GM19023 (cell line): ENCODE measurements around the gene NIT1.
"Not testable (repeated sequence)": the region's sequence is repeated elsewhere in the genome, so short reads cannot be mapped to it uniquely, and the experiment has no call there.

Source experiments
- ATAC-seq: cut with Tn5 transposase; IDR thresholded peaks from one replicate; pipeline ENCODE4 v1.9.1; 2021; ENCODE audit warnings: mild to moderate bottlenecking, moderate library complexity; ENCODE audit not compliant: unreplicated experiment

The NIT1 gene

DNA sequence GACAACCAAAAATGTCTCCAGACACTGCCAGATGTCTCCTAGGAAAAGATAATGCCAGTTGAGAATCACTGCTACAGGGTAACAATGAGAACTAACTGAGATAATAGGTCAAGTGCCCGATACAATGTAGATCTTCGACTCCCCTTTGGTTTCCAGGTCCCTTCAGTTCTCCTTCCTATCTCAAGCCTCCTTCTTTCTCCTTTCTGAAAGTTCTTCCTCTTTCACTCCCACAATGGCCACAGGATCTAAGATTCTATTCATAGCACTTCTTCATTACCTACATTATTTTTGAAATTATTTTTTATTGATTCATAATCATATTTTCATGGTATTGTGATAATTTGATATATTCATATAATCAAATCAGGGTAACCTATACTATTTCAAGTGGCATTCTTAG is 6.4 kb upstream of the NIT1 start:
- no peak for ATAC-seq

DNA sequence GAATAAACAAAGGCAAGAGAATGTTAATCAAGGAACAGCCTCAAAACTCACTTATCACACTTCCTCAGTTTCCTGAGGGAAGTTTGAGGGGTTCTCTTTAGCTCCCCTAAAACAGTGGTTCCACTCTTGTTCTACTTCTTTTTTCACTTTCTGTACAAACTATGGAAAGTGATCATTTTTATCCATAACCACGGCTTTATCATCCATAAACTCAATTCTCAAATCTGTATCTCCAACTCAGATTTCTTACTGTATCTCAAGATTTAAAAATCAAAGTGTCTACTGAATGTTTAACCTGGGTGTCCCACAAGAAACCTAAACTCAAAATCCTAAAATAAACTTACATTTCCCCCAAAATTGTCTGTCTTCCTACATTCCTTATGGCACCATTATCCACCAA is 4.0 kb upstream of the NIT1 start:
- ATAC-seq: no peak

DNA sequence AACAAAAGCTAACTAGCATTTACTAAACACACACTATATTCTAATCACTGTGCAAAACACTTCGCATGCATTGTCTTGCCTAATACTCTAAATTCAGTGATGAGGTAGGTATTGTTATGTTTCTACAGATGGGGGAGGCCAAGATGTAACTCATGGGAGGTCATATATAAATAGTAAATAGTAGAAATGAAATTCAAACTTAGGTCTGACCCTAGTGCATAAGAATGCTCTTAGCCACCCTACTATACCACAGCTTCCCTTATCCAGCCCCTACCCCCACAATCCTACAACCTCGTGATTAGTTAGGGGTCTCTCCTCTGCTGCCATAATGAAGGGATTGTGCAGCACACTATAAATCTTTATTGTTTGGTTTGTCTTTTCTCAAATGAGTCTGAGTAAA is 3.3 kb upstream of the NIT1 start:
- ATAC-seq: no peak

DNA sequence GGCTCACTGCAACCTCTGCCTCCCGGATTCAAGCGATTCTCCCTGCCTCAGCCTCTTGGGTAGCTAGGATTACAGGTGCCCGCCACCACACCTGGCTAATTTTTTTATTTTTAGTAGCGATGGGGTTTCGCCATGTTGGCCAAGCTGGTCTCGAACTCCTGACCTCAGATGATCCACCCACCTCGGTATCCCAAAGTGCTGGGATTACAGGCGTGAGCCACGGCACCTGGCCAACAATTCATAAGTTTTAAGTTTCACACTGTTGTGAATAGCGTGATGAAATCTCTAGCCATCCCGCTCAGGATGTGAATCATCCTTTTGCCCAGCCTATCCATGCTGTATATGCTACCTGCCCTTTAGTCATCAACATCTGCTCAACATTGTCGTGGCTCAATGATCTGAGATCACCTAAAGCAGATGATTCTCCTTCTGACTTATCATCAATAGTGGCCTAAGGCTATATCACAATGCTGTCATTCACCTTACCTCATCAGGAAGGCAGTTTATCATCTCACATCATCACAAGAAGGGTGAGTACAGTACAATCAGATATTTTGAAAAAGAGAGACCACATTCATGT is 2.7 kb upstream of the NIT1 start:
- ATAC-seq: no peak

DNA sequence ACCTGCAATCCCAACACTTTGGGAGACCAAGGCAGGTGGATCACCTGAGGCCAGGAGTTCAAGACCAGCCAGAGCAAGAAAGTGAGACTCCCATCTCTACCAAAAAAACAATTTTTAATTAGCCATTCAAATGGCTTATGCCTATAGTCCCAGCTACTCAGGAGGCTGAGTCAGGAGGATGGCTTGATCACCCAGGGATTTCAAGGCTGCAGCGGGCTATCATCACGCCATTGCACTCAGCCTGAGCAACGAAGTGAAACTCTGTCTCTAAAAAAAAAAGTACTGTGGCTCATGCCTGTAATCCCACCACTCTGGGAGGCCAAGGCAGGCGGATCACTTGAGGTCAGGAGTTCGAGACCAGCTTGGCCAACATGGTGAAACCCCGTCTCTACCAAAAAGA is 1.9 kb upstream of the NIT1 start:
- ATAC-seq: not testable (repeated sequence)

DNA sequence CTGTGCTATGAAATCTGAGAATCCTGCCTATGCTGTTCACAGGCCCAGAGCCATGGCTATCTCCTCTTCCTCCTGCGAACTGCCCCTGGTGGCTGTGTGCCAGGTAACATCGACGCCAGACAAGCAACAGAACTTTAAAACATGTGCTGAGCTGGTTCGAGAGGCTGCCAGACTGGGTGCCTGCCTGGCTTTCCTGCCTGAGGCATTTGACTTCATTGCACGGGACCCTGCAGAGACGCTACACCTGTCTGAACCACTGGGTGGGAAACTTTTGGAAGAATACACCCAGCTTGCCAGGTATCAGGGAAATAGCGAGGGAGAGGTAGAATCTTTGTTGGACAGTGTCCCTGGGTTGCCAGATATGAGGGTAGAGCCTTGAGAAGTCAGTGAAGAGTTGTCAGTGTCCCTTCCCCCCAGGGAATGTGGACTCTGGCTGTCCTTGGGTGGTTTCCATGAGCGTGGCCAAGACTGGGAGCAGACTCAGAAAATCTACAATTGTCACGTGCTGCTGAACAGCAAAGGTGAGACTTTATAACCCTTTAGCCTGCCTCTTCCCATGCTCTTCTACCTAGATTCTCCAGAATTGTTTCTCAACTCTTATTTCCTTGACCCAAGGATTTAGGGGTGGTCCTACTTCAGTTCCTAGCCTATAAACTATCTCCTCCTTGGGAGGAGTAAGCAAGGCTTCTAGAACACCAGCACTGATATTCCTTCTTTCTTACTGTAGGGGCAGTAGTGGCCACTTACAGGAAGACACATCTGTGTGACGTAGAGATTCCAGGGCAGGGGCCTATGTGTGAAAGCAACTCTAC is 1.4 kb downstream of the NIT1 start:
- no peak for ATAC-seq

DNA sequence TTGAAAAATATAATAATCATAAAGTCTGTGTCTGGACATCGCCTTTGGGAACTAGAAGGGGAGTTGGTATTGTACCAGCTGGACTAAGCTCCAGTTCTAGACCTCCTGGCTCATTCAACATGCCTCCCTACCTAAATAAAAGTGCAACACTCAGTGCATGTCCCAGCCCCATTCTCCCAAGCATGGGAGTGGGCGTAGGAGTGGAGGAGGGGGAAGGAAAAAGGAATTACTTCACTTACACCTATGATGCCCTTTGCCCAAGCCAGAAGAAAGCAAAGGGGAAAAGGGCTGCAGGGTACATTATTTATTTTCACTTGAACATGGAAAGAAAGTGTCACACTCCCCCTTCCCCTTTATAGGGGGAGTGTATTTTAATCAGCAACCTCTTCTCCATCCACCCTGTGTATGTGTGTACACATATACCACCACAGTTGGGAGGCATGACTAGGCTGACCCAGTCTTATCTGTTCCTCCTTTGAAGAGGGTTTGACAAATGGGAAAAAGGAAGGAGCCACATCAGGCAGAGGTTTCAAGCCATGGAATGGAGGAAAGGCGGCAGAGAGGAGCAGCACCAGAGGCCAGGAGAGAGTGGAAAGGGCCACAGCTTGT is 3.2 kb downstream of the NIT1 start:
- ATAC-seq: no peak

DNA sequence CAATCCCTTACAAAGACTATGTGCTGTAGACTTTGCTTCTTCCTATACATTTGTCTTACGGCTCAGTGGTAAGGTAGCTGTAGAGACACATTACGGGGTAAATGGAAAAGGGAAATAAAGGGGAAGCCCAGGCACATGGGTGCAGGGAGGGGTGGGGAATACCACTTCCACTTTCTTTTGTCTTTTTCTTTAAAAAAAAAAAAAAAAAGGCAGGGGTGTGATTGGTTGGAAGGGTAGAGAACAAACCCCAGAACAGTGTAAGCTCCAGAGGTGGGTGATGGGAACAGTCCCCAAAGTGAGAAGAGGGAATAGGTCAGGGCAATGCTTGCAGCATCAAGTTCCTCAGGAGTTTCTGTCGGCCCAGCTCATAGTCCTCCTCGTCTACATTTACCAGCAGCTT is 3.9 kb downstream of the NIT1 start:
- no peak for ATAC-seq

DNA sequence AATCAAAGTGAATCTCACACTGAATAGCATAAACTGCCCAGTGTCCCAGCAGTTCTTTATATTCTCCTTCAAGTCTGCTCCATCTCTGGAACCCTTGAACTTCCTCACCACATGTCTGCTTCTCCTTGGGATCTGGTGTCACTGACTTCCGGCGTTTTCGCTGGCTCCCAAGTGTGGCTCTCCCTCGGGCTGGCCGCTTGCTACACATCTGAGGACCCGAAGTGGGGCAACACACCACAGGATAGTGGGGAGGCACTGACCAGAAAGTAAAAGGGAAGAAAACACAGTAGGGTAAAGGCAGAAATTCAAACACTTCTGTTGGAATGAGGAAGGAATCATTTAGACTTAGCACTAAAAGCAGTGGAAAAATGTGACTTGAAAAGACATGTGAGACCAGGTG is 5.1 kb downstream of the NIT1 start:
- ATAC-seq: no peak

DNA sequence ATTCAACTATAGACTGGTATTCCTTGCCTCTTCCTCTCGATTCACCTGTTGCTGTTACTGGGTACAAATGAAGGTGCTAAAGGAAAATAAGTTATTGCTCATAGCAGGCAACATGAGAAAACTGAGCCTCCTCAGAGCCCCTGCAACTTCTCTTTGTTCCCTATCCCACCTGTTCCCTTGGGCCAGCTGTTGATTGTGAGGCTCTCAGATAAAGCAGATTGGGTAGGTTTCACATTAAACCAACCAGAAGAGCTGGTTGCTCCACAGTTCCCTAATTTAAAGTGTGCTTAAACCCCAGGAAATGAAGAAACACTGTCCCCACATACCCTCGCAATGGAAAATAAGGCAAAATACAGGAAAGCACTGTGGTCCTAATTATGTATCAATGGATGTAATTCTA is 9.7 kb downstream of the NIT1 start:
- ATAC-seq: no peak

DNA sequence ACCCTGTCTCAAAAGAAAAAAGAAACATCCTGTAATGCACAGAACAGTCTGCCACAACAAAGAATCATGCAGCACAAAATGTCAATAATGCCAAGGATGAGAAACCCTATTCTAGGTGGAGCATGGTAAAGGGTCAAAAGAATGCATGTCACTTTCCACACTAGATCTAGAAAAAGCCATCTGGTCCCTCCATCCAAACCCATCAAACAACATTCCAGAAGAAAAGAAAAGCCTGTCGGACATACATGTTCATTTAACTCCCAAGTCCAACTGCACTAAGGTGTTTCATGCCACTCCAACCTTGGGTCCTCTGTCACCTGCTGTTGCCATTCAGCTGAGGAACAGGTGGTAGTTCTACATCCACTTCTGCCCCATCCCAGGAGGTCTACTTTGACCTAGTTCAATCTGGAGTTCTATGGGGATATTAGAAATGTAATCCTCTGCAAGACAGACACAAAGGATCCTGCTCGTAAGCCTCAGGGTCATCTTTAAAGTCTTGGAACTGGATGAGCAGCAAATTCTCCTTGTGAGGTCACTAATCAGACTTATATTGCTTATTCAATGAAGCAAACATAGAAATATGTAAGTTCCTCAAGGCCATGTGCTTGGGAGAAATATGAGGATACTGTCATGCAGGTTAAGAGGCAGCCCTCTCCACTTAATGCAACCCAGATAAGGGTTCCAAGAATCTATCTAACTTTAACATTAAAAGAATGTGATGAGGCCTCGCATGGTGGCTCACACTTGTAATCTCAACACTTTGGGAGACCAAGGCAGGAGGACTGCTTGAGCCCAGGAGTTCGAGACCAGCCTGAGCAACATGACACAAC is 10.9 kb downstream of the NIT1 start:
- no peak for ATAC-seq

DNA sequence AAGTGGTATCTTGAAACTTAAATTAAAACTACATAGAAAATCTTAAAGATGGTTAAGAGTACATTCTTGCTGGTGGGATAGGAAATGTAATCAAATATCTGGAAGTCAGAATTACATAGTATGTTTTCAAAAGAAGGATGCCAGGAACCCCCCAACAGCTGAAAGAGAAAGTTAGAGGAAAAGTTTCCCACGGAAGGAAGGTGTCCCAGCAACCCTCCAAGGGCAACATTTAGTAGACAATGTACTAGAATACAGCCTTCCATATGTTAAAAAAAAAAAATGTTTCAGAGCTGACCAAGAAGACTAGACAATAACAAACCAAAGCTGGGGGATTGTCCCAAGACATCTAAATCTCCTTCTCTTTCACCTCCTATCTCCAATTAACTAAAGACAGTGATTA is 12.4 kb downstream of the NIT1 start:
- ATAC-seq: no peak

DNA sequence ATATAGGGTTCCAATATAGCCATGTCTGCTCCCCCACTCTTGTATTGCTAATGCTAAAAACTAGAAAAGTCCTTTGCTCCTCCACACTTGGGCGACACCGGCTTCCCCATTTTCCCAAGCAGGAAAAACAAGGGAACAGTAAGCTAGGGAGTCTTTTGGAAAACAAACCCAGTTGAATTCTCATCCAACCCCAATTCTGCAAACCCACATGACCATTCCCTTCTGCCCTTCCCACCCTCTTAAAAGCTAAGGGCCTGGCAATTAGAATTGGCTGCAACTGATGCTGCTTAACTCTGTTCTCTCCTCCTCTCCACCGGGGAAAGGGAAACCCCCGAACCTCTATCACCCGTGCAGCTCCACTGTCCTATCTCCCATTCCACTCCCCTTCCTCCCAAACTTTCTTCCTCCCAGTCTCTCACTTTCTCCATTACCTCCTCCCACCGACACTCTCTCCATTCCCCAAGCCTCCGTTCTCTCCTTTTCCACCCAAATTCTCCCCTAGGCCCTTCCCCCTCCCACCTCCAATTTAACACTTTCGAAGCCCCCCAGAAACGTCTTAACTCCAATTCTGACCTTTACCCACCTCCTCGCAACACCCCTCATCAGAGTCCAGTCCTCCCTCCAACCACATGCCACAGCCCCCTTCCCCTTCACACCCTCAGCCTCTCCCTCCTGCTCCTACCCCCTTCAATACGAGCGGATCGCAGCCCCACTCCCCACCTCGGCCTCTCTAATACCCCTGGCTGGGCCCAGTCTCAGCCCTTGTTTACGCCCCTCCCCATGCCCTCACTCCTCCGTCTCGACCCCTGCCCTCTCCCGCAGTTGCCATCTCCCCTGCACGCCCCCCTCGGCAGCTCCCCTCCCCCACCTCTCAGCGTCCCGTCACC is 13.9 kb downstream of the NIT1 start:
- ATAC-seq: no peak

DNA sequence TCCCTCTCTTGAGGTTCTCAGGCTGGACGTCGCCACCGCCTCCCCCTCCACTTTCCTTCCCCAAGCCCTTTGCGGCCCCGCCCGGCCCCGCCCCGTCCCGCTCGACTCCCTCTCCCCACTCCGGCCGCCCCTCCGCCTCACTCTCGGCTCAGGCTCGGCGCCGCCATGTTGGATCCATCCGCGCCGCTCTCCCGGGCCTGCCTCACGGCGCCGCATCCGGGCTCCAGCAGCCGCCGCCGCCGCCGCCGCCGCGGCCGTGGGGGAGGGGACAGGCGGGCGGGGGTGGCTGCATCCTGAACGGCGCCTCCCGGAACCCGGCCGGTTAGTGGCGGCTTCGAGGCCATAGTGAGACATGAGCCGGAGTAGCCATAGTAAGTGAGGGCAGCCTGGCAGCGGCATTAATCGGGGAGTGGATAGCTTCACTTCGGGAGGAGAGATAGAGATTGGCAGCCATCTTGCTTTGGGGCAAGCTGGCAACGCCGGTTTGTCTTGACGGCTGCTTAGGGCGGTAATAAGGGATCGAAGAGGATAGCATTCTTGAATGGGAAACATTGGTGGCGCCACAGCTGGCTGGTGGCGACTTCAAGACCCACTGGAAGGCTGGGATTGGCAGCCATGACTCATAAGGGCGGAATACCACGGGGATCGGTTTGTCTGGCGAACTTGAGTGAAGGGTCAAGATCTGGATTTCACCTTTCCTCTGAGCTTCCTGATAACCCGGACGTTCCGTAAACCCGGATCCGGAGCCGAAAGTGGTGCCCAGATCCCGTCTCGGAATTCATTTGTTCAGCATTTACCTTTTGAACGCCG is 14.7 kb downstream of the NIT1 start, which contains the start of gene DEDD:
Gene DEDD (minus strand): TSS at position 258 of the 810 bp plus-strand sequence. CDS start 8,205 bp downstream, outside the sequence.
- peak; percentile 96 for ATAC-seq

DNA sequence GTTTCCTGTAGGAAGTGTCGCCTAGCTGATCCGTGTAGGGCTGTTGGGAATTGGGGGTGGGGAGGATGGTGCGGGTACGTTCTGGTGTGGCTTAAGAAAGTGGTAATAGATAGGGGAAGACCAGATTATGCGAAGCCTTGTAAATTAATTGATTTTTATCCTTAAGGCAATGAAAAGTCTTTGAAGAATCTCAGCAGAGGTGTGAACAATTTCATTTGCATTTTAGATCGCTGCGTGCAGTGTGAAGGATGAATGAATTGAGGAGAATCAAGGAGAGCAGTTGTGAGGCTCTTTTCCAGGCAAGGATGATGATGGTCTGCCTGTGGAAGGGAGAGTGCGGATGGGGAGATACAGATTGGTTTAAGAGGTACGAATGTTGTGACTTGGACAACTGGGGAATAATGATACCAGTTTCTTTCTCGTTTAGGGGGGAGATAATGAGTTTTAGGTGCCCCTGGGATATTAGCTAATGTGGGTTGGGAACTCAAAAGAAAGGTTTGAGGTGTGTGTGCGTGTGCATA is 15.4 kb downstream of the NIT1 start:
- no peak for ATAC-seq

DNA sequence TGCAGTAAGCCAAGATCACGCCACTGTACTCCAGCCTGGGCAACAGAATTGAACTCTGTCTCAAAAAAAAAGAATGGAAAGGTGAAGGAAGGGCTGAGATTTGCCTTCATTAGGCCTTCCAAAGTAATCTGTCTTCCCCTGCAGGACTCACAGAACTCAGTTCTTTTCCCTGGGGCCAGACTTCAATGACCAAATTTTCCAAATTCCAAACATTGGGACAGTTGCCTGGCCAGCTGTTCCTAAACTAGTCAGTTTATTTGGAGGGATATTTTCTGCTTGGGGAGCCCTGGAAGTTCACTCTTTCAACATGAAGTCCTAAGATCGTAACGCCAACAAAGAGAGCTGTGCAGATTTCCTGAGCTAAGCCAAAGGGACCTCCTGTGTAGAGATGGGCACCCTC is 20.0 kb downstream of the NIT1 start:
- no peak for ATAC-seq

DNA sequence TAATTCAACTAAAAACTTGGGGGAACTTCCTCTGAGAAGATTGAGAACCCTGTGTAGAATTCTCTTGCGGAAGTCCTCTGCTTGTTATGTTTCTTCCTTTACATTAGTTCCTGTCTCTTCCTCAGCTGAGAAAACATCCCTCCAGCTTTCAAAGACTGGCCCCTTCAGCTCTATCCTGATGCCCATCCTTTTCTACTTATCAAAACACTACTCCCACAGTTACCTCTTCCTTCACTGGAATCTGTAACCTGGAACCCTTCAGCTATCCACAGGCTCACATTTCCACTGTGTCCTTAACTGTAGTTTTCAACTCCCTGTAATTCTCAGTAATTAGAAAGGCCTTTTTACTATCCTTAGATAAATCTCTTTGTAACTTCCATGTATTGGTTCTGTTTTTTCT is 20.5 kb downstream of the NIT1 start:
- no peak for ATAC-seq

DNA sequence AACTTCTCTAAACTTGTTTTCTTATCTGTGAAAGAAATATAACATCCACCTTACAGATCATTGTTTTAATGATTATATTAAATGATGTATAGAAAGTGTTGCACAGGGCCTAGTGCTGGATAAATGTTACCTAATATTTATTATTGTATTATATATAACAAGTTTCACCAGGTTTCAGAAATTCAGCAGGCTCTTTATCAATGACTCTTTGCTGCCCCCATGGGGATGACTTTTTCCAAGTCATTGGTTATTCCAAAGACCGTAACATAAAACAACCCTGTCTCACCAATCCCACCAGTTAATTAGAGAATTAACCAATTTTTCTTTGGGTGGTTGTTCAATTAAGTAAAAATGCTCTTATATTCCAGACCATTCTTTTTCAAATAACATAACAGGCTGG is 21.9 kb downstream of the NIT1 start:
- no peak for ATAC-seq

DNA sequence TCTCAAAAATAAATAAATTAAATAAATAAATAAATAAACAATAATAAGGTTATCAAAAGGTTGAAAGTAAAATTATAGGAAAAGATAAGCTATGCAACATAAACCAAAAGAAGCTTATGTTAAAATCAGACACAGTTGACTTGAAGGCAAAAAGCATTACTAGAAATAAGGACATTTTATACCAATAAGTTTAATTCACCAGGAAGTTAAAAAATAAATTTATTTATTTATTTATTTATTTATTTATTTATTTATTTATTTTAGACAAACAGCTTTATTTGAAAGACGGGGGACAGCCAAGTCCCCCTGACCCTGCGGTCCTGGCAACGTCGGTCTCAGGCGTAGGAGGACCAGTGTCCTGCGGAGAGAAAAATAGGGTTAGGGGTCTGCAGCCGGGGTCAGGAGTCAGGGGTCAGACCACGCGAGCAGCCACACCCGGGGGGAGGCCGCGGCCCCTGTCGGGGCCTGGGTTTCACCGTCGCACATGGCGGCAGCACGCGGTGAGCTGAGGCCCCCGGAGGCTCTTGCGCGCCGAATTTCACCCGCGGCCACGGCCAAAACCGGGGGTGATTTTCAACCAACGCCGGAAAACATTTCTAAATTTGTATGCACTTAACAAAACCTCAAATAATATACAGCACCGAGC is 23.0 kb downstream of the NIT1 start:
- ATAC-seq: no peak
